D341Med (cell line): ENCODE data around the gene ZNF117.
"Not testable (repeated sequence)": the region's sequence is repeated elsewhere in the genome, so short reads cannot be mapped to it uniquely, and the experiment has no call there.

Experiments
- DNase-seq: peaks from one replicate; pipeline ENCODE4 v3.0.0; 2012; ENCODE audit warnings: low spot score

ZNF117 gene

DNA sequence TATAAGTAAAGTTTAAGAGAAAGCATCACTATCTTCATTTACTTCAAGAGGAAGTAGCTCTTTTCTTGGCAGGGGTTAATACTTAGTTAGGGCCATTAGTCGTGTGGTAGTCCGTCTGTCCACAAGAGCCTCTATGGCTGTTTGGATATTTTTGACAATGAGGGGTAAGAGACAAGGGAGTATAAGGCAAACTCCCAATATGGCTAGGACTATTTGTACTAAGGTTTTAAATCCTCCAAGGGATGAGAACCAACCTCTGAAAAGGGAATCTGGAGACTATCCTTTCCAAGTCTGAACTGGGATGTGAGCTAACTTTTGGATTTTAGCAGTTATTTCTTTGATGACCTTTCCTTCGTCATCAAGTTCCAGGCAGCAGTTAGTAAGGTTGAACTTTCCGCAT is at the start of gene ZNF117:
TSS of gene ZNF117 (minus strand) at position 101 of the 400 bp plus-strand sequence.
- DNase-seq, result no peak

DNA sequence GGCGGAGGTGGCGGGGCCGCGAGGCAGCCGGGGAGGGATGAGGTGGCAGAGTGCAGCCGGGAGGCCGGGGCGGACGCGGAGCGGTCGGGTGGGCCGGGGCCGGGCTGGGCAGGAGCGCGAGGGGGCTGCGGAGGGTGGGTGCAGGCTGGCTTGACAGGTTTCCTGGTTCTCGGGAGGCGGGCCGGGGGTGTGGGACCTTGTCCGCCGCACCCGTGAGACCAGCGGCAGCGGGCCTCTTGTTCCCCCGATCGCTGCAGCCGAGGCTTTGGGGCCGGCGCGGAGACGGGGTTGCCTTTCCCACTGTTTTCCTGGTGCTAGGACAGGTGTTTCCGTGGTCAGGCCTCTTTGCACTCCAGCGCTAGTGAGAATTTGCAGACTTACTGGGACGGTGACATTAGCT is 47.9 kb upstream of the ZNF117 start:
- peak; percentile 50 for DNase-seq

DNA sequence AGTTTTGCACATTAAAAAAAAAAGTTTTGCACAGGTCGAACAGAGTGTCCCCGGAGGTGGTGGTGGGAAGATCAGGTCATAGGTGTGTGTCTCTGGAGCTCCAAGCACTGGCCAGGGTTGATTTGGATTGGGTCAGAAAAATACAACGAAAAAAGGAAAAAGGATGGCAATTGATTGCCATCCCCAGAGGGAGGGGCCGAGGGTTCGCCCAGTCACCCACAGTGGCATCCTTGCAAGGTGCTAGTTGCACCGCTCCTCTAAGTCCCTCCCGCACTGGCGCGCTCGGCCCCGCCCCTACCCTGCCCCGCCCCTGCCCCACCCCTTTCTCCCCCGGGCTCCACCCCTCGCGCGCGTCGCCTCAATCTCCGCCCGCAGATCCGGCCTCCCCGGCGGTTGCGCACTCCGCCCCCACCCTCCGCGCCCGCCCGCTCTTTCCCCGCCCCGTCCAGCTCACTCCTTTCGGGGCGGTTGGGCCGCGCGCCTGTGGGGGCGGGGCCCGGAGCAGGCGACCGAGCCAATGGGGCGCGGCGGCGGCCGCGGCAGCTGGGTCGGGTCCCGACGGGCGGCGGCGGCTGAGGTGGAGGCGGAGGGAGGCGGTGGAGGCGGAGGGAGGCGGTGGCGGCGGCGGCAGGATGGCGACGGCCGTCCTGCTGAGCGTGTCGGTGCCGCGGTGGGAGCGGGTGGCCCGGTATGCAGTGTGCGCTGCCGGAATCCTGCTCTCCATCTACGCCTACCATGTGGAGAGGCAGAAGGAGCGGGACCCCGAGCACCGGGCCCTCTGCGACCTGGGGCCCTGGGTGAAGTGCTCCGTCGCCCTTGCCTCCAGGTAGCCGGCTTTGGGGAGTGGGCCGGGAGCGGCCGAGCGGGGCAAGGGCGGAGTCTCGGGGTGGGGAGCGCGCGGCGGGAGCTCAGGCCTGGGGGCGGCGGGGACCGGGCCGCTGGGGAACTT is 47.2 kb upstream of the ZNF117 start:
- peak; percentile 95 for DNase-seq

DNA sequence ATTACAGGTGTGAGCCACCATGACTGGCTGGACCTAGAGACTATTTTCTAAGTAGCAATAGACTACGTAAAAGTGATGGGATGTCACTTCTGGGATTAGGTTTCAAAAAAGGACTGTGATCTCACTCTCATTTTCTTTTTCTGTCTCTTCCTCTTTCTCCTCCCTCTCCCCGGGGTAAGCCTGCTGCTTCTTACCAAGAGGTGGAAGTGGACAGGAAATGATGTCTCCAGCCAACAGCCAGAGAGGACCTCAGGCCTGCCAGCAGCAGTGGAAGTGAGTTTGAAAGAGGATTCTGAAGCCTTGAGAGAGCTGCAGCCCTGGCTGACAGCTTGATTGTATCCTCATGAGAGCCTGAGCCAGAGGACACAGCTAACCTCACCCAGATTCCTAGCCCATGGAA is 45.7 kb upstream of the ZNF117 start:
- DNase-seq, result not testable (repeated sequence)

DNA sequence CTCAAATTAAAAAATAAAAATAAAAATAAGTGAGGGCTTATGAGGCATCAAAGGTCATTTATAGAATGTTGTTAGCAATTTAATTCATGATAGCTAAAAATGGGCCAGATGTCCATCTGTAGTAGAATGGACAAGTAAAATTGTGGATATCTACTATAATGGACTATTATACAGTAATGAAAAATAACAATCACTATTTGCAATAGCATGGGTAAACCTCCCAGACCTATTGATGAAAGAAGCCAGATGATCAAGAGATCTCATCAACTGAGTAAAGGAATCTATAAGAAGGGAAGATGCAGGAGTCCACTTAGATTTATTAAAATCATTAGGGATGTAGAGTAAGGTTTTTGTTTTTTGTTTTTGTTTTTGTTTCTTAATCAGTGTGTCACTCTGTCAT is 44.6 kb upstream of the ZNF117 start:
- DNase-seq, result not testable (repeated sequence)

DNA sequence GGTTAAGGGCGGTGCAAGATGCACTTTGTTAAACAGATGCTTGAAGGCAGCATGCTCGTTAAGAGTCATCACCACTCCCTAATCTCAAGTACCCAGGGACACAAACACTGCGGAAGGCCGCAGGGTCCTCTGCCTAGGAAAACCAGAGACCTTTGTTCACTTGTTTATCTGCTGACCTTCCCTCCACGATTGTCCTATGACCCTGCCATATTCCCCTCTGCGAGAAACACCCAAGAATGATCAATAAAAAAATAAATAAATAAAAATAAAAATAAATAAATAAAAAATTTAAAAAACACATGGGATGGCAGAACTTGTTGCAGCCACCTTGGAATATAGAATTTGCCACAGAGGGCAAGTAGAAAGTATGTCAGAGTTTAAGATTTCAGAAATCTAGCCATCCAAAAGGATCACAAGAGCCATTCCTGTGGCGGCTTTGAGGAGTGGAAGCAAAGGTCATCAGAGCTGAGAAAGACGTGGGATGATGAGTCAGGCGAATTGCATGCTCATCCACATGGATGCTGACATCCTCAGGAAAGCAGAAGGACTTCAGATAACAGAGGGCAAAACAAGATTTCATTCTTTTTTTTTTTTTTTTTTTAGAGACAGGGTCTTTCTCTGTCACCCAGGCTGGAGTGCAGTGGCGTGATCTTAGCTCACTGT is 43.4 kb upstream of the ZNF117 start:
- not testable (repeated sequence) for DNase-seq

DNA sequence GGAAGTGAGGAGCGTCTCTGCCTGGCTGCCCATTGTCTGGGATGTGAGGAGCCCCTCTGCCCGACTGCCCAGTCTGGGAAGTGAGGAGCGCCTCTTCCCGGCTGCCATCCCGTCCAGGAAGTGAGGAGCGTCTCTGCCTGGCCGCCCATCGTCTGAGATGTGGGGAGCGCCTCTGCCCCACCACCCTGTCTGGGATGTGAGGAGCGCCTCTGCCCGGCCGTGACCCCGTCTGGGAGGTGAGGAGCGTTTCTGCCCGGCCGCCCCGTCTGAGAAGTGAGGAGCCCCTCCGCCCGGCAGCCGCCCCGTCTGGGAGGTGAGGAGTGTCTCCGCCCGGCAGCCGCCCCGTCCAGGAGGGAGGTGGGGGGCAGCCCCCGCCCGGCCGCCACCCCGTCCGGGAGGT is 42.6 kb upstream of the ZNF117 start:
- not testable (repeated sequence) for DNase-seq

DNA sequence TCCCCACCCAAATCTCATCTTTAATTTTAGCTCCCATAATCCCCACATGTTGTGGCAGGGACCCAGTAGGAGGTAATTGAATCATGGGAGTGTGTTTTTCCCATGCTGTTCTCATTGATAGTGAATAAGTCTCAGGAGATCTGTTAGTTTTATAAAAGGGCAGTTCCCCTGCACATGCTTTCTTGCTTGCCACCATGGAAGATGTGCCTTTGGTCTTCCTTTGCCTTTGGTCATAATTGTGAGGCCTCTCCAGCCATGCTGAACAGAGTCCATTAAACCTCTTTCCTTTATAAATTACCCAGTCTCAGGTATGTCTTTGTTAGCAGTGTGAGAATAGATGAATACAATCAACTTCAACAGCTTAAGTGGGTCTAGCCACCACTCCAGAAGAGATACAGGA is 34.2 kb upstream of the ZNF117 start:
- DNase-seq, result not testable (repeated sequence)

DNA sequence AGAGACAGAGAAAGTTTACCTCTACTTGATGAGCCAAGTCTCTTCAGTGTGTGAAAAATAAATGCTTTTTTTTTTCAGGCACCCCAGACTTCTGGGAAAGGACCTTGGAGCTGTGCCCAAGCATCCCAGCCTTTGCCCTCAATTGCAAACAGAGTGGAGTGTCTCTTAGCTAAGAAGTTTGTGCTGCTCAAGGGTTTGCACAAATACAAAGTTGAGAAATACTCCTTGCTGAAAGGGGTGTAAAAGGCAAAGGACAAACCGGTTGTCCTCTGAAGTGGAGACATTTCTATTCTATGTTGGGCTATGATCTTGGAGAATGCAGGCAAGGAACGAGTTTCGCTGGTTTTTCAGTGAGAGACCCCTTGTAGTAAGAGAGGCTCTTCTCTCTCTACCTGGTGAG is 30.1 kb upstream of the ZNF117 start:
- not testable (repeated sequence) for DNase-seq

DNA sequence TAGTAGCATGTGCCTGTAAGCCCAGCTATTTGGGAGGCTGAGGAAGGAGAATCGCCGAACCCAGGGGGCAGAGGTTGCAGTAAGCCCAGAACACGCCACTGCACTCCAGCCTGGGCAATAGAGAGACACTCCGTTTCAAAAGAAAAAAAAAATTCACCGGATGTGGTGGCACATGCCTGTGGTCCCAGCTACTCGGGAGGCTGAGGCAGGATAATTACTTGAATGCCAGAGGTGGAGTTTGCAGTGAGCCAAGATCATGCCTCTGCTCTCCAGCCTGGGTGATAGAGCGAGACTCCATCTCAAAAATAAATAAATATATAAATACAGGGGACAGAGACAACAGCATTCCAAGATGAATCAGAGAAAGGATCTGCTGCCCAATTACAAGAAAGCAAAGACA is 19.0 kb upstream of the ZNF117 start:
- not testable (repeated sequence) for DNase-seq

DNA sequence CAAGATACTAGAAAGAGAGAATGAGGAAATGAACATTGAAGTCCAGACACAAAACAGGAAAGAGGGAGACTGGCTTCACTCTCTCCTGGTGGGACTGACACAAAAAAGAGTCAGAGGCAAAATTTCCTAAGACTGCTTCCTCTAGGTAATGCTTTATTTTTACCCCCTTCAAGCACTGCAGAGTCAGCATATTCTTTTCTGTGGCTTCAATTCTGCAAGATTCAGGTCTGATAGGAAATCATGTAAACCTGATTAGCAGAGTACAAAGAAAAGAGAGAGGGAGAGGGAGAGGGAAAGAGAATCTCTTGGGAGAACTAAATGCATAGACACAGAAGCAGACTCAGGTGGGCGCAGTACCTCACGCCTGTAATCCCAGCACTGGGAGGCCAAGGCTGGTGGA is 18.6 kb upstream of the ZNF117 start:
- DNase-seq, result not testable (repeated sequence)

DNA sequence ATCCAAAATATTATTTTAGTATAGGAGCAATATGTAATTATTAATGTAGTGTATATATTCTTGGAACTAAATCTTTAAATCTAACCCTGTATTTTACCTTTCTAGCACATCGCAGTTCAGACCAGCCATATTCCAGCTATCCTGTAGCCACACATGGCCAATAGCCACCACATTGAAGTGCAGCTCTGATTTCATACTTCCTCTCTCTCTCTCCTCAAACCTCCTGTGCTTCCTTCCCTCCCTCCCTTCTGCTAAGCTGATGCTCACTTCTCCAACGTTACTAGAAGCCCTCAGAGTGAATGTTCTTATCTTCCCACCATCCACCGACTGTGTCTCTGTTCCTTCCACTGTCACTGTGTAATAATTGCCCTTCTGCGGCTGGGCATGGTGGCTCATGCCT is 16.2 kb upstream of the ZNF117 start:
- not testable (repeated sequence) for DNase-seq

DNA sequence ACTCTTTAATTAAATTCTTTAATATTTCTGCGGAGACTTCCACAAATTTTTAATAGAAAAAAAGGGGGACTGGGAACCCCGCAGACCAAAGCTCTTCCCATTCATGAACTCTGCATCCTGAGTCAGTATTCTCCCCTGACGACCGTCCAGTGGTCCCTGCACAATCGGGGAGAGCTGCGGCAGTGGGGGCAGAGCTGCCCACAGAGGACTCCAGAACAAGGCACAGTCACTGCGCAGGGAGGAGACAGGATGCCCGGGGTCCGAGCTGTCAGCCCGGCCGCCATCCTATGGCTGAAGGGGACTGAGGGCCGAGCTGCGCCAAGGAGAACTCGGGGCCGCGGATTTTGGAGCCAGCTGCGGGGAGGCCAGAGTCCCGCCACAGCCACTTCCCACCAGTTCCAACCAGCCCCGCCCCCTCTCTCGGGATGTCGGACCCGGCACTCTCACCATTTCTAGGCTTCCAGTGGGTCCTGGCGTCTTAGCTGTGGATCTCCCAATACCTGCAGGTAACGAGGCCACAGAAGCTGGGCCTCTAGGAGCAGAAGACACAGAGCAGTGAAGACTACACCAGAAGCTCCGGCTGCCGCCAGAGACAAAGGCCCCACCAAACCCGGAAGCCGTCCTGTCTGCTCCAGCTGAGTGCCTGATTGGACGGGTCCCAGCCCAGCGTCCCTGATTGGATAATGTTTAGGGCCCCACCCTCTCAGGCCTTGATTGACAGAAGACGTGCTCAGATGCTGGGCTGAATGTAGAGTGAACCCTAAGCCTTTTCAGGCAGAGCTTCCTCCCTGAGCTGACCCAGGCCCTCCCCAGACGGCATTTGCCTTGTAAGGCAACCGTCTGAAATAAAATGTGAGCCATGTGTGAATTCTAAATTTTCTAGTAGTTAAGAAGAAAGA is 15.5 kb upstream of the ZNF117 start, which contains the start of gene ERV3-1:
TSS of gene ERV3-1 (minus strand) at position 594 of the 899 bp plus-strand sequence. CDS start 13,661 bp downstream, outside the sequence.
- peak; percentile 92 for DNase-seq

DNA sequence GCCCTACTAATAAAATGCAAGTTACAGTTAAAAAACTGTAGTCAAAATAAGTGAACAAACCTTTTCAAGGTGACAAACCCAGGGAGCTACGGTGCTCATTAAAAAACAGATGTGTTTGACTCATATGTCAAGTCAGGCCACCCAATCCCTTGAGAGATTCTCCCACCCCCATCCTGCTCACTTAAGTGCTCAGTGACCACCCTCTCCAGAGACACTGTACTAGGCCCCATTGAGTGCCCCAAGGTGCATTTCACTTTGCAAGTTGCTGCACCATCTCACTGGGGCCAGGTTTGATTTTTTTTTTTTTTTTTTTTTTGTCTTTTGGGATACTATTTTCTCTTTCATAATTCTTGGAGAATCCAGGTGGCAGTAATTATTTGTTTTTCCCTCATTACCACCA is 13.7 kb upstream of the ZNF117 start:
- no peak for DNase-seq

DNA sequence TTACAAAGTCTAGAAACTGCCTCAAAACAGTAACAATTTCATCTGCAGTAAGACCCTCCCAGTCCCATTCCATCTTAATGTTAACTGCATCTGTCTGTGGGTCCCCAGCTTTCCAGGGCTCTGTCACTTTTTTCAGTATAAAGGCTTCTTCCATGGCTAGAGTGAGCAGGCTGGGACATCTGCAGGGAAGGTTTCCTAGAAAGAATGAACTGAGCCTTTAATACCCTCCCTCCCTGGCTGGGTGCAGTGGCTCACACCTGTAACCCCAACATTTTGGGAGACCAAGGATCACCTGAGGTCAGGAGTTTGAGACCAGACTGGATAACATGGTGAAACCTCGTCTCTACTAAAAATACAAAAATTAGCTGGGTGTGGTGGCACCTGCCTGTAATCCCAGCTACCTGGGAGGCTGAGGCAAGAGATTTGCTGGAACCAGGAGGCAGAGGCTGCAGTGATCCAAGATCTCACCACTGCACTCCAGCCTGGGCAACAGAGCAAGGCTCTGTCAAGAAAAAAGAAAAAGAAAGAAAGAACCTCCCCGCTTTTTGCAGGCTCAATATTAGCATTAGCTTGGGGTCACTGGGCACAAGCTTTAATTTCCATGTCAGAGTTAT is 12.2 kb upstream of the ZNF117 start:
- DNase-seq, result no peak

DNA sequence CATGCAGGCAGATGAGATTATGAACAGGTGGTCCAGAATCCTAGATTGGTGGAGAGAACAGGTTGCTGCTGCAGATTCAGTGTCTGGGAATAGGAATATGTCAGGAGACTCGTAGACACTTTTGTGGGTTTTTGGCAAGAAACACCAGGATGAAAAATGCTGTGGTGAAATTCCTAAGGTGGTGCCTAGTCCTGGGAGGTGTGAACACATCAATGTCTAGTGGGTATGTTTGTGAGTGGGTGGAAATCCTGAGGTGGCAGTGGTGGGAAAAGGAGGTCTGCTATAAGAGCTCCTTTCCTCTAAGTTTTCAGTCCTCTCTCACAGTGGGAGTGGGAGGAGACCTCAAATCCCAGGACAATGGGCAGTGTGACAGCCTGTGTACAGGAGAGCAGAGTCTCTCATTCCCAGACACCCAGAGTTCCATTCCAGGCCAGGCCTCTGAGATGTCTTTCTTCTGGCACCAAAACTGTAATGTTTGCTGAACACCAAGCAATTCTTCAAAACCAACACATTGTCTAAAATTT is 10.5 kb upstream of the ZNF117 start:
- no peak for DNase-seq

DNA sequence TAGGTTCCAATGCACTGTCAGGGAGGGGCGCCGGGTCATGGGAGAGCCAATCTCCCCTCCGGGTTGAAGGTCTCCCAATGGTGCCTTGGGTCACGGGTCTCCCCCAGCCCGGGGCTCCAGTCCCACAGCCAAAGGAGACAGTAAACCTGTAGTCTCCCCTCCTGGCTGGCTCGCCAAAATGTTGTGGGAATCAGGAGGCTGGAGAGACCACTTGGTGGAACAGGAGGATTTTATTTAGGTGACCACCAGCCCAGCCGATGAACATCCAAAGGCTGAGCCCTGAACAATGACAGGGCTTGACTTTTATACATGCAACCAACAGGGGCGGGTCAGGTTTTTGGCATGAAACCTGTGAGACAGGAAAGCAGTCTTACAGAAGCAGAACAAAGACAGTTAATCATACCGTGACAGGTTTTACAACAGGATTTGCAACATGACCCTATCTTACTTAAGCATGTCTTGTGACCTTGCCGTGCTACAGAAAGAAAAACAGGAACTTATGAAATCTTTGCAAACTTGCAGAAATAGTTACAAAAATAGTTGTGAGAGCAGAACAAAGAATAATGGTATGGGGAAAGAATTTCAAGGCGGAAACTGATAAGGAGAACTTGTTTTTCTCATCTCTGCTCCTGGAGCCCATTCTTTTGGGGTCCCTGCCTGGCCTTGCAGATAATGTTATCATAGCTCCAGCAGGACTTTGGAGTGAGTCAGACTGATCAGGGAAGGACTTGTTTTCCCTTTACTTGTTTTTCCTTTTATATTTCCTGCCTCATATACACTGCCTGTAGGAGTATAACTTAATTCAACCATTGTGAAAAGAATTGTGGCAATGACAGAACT is 8.5 kb upstream of the ZNF117 start:
- DNase-seq, result no peak

DNA sequence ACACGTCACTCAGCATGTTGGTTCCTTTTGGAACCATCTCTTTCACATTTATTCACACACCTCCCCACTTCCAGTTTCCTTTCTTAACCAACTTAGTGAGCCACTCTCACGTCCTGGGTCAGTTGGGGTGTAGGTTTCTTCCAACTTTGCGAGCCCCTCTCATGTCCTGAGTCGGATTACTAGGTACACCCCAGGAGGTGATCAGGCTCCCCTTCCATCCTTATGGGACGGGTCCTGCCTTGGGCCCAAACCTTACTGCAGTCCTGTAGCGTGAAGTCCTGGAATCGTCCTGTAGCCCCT is 8.0 kb upstream of the ZNF117 start:
- no peak for DNase-seq

DNA sequence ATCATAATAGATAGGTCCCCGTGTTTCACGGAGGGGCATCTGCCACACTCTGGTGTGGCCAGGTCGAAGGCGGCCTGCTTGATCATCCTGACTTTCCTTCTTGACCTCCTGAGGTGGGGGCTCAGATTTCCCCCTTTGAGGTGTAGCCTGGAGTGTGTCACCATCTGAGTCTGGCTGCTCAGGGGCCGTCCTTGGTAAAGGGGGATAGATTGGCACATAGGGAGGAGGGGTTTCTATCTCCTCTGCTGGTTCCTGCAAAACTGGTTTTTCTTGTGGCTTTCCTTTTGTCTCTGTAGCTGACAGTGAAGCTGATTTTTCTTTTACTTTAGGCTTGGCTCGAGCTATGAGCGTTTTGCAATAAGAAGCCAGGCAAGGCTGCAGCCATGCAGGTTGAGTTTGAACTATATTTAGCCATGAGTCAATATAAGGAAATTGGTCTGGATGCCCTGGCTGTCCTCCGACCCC is 7.1 kb upstream of the ZNF117 start:
- DNase-seq, result no peak

DNA sequence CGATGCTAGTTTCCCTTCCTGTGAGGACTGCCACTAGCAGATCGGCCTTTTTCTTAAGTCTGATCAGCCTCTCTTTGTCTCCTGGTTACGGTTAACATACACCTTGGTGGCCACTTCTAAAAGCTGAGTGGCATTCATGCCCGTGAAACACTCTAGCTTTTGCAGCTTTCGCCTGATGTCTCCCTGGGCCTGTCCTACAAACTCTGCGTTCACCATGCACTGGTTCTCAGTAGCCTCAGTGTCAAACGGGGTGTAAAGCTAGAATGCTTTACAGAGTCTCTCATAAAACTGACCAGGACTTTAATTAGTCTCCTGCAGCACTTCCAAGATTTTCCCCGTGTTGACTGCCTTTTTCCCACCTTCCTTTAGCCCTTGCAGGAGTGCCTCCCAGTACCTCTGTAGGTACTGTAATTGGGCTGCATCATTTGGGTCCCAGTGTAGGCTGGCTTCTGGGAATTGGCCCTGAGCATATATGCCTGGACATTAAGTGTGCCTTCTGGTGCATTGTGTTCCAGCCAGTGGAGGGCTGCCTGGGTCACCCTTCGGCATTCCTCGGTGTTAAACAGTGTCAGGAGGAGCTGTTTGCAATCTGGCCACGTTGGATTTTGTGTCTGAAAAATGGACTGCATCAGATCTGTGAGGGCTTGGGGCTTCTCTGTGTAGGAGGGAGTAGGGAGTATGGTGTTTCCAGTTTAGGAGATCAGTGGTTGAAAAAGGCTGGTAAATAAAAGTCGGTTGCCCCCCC is 6.5 kb upstream of the ZNF117 start:
- no peak for DNase-seq
